HEK293T (cell line): ENCODE measurements around the gene LRP8.

Source experiments
- CTCF ChIA-PET: fragments of 350-600 bp; formaldehyde crosslinking; extraction: SDS; loops from one replicate; lab custom pipeline; 2021; ENCODE audit warnings: antibody characterized with exemption, inconsistent platforms; lab: Yijun Ruan, JAX
- POLR2A ChIA-PET: fragments of 350-600 bp; formaldehyde crosslinking; extraction: SDS; loops from one replicate; lab custom pipeline; 2020; ENCODE audit warnings: antibody characterized with exemption, inconsistent platforms; lab: Yijun Ruan, JAX
- DNase-seq: peaks from one replicate; pipeline ENCODE4 v3.0.0; 2012; ENCODE audit warnings: mixed read lengths; ENCODE audit errors: extremely low spot score
- ARNT ChIP-seq: fragments of 450-650 bp; IDR thresholded peaks from 2 replicates; pipeline ENCODE4 v1.6.1; 2017; ENCODE audit warnings: mild to moderate bottlenecking
- BHLHE40 ChIP-seq: fragments of 450-650 bp; IDR thresholded peaks from 2 replicates; pipeline ENCODE4 v1.6.1; 2016; ENCODE audit warnings: mild to moderate bottlenecking, moderate library complexity, borderline replicate concordance
- CTBP1 ChIP-seq: fragments of 450-650 bp; IDR thresholded peaks from 2 replicates; pipeline ENCODE4 v1.6.1; 2016; ENCODE audit warnings: borderline replicate concordance
- ELF4 ChIP-seq: fragments of 450-650 bp; IDR thresholded peaks from 2 replicates; pipeline ENCODE4 v1.6.1; 2017; ENCODE audit warnings: antibody characterized with exemption
- FOXA1 ChIP-seq: fragments of 450-650 bp; IDR thresholded peaks from 2 replicates; pipeline ENCODE4 v1.6.1; 2016; ENCODE audit warnings: mild to moderate bottlenecking
- FOXK2 ChIP-seq: fragments of 450-650 bp; IDR thresholded peaks from 2 replicates; pipeline ENCODE4 v1.6.1; 2016; ENCODE audit warnings: mild to moderate bottlenecking
- FOXM1 ChIP-seq: fragments of 450-650 bp; IDR thresholded peaks from 2 replicates; pipeline ENCODE4 v1.6.1; 2017; ENCODE audit warnings: mild to moderate bottlenecking, borderline replicate concordance
- HDGF ChIP-seq: fragments of 450-650 bp; IDR thresholded peaks from 2 replicates; pipeline ENCODE4 v1.6.1; 2017; ENCODE audit warnings: antibody characterized with exemption, borderline replicate concordance
- L3MBTL2 ChIP-seq: fragments of 450-650 bp; conservative IDR thresholded peaks from 2 replicates; pipeline ENCODE4 v1.6.1; 2016; ENCODE audit warnings: mild to moderate bottlenecking
- LEF1 ChIP-seq: fragments of 450-650 bp; IDR thresholded peaks from 2 replicates; pipeline ENCODE4 v1.6.1; 2017; ENCODE audit warnings: mild to moderate bottlenecking, borderline replicate concordance
- NFRKB ChIP-seq: fragments of 450-650 bp; IDR thresholded peaks from 2 replicates; pipeline ENCODE4 v1.6.1; 2016; ENCODE audit warnings: mild to moderate bottlenecking, moderate library complexity
- PKNOX1 ChIP-seq: fragments of 450-650 bp; IDR thresholded peaks from 2 replicates; pipeline ENCODE4 v1.6.1; 2016
- SP1 ChIP-seq: fragments of 450-650 bp; IDR thresholded peaks from 2 replicates; pipeline ENCODE4 v1.6.1; 2017
- SUZ12 ChIP-seq: fragments of 450-650 bp; IDR thresholded peaks from 2 replicates; pipeline ENCODE4 v1.6.1; 2016; ENCODE audit warnings: mild to moderate bottlenecking
- TARDBP ChIP-seq: fragments of 450-650 bp; IDR thresholded peaks from 2 replicates; pipeline ENCODE4 v1.6.1; 2016
- ZNF384 ChIP-seq: fragments of 450-650 bp; IDR thresholded peaks from 2 replicates; pipeline ENCODE4 v1.6.1; 2016

Gene LRP8

GRCh38 chr1:53274026-53274425 is 53.8 kb downstream of the LRP8 start:
- ChIA-PET CTCF (interaction anchor here (1.3 kb wide), 1 partner anchor 119 kb away, joined by 7 read pairs; no protein-coding TSS in a partner anchor), POLR2A (interaction anchor here (1.5 kb wide), 1 partner anchor 119 kb away, joined by 3 read pairs; no protein-coding TSS in a partner anchor)
- no peak for DNase-seq
- TF ChIP-seq HDGF (no peak), FOXK2 (no peak), ARNT (no peak), CTBP1 (no peak), BHLHE40 (no peak), FOXA1 (no peak), LEF1 (no peak), ELF4 (no peak), ZNF384 (no peak), SP1 (no peak)

DNA sequence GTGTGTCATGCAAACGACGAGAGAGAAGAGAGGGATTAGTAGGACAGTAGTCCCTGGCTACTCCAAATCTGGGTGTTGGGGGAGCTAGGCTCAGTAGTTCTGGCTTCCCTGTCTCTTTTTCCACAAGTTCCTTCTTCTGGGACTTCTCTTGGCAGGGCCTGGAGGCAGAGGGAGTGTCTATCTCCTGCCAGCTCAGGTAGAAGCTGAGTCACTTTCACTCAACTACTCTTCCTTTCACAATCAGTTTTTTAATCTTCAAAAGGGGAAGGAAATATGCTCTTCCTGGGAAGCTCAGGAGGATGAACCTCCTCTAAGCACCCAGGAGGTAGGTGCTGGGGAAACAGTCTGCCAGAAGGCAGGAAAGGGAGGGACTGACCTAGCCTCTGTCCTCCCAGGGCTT is 54.3 kb downstream of the LRP8 start:
- CTCF ChIA-PET = no interaction called here
- POLR2A ChIA-PET = interaction anchor here (1.5 kb wide), 1 partner anchor 120 kb away, joined by 3 read pairs; no protein-coding TSS in a partner anchor
- DNase-seq = no peak
- TF ChIP-seq BHLHE40 (no peak), ARNT (no peak), SP1 (no peak), ELF4 (no peak), FOXK2 (no peak), NFRKB (no peak), L3MBTL2 (no peak), LEF1 (no peak), CTBP1 (no peak), FOXM1 (no peak), ZNF384 (no peak), SUZ12 (no peak), TARDBP (no peak), HDGF (no peak)

DNA sequence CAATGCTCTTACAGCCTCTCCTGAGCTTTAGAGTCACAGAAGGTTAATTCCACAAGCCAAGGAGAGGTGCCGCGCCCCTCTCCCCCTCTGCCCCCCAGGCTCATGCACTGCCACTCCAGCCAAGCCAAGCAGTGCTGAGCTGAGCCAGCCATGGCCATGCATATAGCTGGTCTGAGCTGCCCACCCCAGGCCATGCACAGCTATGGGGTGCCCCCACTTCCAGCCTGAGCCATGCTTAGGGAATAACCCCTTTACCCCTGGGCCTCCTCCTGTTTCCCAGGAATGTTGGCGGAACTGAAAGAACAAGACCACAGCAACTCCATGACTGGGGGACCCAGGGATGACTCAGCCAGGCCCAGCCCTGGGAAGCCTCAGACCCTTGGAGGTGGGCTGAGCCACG is 55.5 kb downstream of the LRP8 start:
- no peak for DNase-seq
- ChIA-PET POLR2A (no interaction called here), CTCF (no interaction called here)
- TF ChIP-seq HDGF (no peak), LEF1 (no peak), BHLHE40 (no peak), PKNOX1 (no peak), SP1 (no peak), L3MBTL2 (no peak), SUZ12 (no peak), ZNF384 (no peak), NFRKB (no peak), TARDBP (no peak), CTBP1 (no peak)

- ChIA-PET CTCF (no interaction called here), POLR2A (no interaction called here)
- DNase-seq = no peak
- TF ChIP-seq LEF1 = no peak
- TF ChIP-seq ZNF384 = no peak
- TF ChIP-seq ARNT = no peak
- TF ChIP-seq FOXK2 = no peak
Observed at GRCh38 chr1:53271446-53272090, 56.3 kb downstream of the LRP8 start.

DNA sequence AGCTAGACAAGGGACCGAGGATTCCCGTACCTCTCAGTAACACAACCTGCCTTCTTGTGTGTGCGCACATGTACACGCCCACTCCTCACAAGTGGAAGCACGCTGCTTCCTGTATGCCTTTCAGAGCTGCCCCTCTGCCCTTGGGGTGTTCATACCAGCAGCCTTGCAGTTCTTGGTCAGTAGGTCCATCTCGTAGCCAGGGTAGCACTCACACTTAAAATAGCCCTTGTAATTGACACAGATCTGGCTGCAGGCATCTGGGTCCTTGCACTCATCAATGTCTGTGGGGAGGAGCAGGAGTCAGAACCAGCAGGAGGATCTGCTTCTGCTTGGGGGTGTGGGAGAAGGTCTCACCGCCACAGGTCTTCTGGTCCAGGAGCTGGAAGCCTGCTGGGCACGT is 57.0 kb downstream of the LRP8 start:
- ChIA-PET CTCF (interaction anchor here (1.1 kb wide), 1 partner anchor 8 kb away, joined by 4 read pairs; no protein-coding TSS in a partner anchor), POLR2A (interaction anchor here (0.5 kb wide), 1 partner anchor 798 kb away, joined by 4 read pairs; no protein-coding TSS in a partner anchor)
- TF ChIP-seq HDGF (no peak), CTBP1 (no peak), SUZ12 (no peak), L3MBTL2 (no peak), LEF1 (no peak), ARNT (no peak)
- DNase-seq = no peak

DNA sequence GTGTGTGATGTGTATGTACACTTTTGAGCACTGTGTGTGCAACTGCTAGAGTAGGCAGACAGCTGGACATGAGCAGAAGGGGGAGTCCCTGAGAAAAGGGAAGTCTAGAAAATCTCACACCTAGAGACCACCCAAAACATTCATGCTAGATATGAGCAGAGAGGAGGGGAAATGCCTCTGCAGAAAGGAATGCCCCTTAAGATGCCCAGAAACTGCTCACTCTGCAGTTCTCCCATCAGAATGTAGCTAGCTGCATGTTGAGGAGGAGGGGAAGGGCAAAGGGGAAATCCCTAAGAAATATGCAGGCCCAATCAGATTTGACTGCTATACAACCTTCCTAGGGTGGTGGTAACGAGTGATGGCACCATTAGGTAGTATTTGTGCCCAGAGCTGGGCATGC is 57.8 kb downstream of the LRP8 start:
- ChIA-PET POLR2A (no interaction called here), CTCF (interaction anchor here (1.1 kb wide), 1 partner anchor 8 kb away, joined by 4 read pairs; no protein-coding TSS in a partner anchor)
- no peak for TF ChIP-seq ARNT
- no peak for TF ChIP-seq BHLHE40
- no peak for TF ChIP-seq L3MBTL2
- no peak for TF ChIP-seq CTBP1
- no peak for TF ChIP-seq LEF1
- no peak for TF ChIP-seq FOXM1
- TF ChIP-seq FOXK2 = no peak
- no peak for TF ChIP-seq SP1
- TF ChIP-seq HDGF = no peak
- no peak for DNase-seq

DNA sequence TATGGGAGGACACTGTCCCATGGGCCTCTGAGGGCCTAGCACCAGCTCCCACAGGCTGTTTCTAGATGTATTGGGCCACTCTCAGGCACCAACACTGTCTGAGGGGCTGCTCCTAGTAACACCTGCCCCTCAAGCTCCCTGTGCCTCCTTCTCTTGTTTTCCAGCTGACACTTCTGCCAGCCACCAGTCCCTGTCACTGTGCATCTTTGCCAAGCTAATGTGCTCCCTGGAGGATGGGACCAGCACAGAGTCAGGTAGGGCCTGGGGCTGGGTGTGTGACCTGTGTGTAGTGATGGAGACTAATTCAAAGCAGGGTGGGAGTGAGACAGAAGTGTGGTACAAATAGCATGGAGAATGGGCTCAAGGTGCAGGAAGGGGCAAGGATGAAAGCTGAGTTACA is 60.1 kb downstream of the LRP8 start:
- TF ChIP-seq ARNT (no peak), SUZ12 (no peak), PKNOX1 (no peak), ZNF384 (no peak)
- ChIA-PET CTCF (interaction anchor here (1.8 kb wide), 1 partner anchor 11 kb away, joined by 4 read pairs; no protein-coding TSS in a partner anchor), POLR2A (interaction anchor here (0.7 kb wide), 1 partner anchor 193 kb away, joined by 3 read pairs; no protein-coding TSS in a partner anchor)
- no peak for DNase-seq
